Memory B cell (primary cell): ENCODE measurements around the gene G3BP1.
A peak's percentile ranks its signal among the peaks of the same experiment; 100 is the strongest.
"Not testable (repeated sequence)": the region's sequence is repeated elsewhere in the genome, so short reads cannot be mapped to it uniquely, and the experiment has no call there.

ENCODE experiments used
- ATAC-seq: fragments of 150-1000 bp; cut with Tn5 transposase; 2 replicates; pipeline ENCODE4 v1.10.0; 2021; ENCODE audit warnings: low read depth, mild to moderate bottlenecking, moderate library complexity
- DNase-seq, 2 donors: peaks; one replicate each; pipeline ENCODE4 v3.0.0; 2022; ENCODE audit warnings: low spot score in 2 of 2
- H3K27ac Mint-ChIP-seq: one replicate; pipeline ENCODE4 v1.8.0; 2022; ENCODE audit warnings: mild to moderate bottlenecking, moderate library complexity, mixed read lengths
- H3K27me3 Mint-ChIP-seq: one replicate; pipeline ENCODE4 v1.8.0; 2022; ENCODE audit warnings: mixed read lengths
- H3K36me3 Mint-ChIP-seq: one replicate; pipeline ENCODE4 v1.8.0; 2022; ENCODE audit warnings: mild to moderate bottlenecking, mixed read lengths
- H3K4me1 Mint-ChIP-seq: one replicate; pipeline ENCODE4 v1.8.0; 2022; ENCODE audit warnings: mixed read lengths
- H3K4me3 Mint-ChIP-seq: one replicate; pipeline ENCODE4 v1.8.0; 2022; ENCODE audit warnings: mild to moderate bottlenecking, moderate library complexity, mixed read lengths
- H3K9me3 Mint-ChIP-seq: one replicate; pipeline ENCODE4 v1.8.0; 2022; ENCODE audit warnings: mixed read lengths

Gene G3BP1

GRCh38 chr5:151770383-151771258 lies 1.1 kb upstream of the G3BP1 start:
- peaks cover 13% of the 10 kb centered on the region for H3K4me1 Mint-ChIP-seq
- H3K27ac Mint-ChIP-seq: no peak overlapping the region
- DNase-seq (no peak), ATAC-seq (peak; percentile 12)
- no peaks in the 10 kb centered on the region for H3K9me3 Mint-ChIP-seq
- no peaks in the 10 kb centered on the region for H3K27me3 Mint-ChIP-seq
- no peaks in the 10 kb centered on the region for H3K36me3 Mint-ChIP-seq
- no peak overlapping the region for H3K4me3 Mint-ChIP-seq

GRCh38 chr5:151772029-151772845 lies 483 bp downstream of the G3BP1 start:
- Mint-ChIP-seq H3K27me3 (no peaks in the 10 kb centered on the region), H3K4me1 (peaks cover 22% of the 10 kb centered on the region), H3K27ac (no peak overlapping the region), H3K36me3 (peaks cover 8% of the 10 kb centered on the region), H3K9me3 (no peaks in the 10 kb centered on the region), H3K4me3 (peak overlapping the region; percentile 94)
- ATAC-seq (no peak), DNase-seq (peak in 1 of 2 donors; percentile 44)

DNA sequence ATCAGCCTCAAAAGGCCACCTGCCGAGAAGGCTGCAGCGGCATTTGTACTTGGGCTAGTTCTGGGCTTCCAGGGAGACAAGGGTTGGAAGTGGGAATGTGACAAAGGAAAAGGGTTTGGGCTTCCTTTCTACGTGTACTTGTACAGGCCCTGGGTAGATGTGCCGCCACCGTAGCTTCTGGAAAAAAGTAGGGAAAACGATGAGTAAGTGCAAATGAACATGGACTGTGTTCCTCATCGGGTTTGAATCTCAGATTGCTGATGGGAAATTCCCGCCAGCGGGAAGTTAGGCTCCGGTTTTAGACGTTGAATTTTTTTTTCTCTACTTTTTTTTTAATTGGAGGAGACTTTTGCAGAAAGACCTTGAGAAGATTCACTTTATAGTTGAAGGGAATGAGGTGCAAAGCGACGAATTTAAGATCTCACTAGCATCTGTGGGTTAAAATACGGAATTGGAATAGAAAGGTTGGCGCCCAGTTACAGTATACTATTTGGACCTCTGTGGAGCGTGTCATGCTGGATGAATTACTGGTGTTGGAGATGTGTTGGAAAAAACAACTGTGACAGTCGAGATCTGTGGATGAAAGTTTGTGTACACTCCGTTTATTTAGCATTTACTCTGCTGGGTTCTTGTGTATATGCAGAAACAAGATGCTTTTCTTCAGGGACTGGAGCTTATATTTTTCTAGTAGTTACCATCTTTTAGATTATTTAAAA lies 1.2 kb downstream of the G3BP1 start:
- H3K27ac Mint-ChIP-seq: no peak overlapping the region
- H3K9me3 Mint-ChIP-seq: no peaks in the 10 kb centered on the region
- DNase-seq (no peak), ATAC-seq (no peak)
- peaks cover 14% of the 10 kb centered on the region for H3K36me3 Mint-ChIP-seq
- no peaks in the 10 kb centered on the region for H3K27me3 Mint-ChIP-seq
- peak overlapping the region; percentile 94 for H3K4me3 Mint-ChIP-seq
- peaks cover 26% of the 10 kb centered on the region for H3K4me1 Mint-ChIP-seq

GRCh38 chr5:151773951-151774350 lies 2.2 kb downstream of the G3BP1 start:
- ATAC-seq (no peak), DNase-seq (no peak)
- no peaks in the 10 kb centered on the region for H3K27me3 Mint-ChIP-seq
- H3K4me3 Mint-ChIP-seq: peak overlapping the region; percentile 66
- no peak overlapping the region for H3K27ac Mint-ChIP-seq
- peaks cover 17% of the 10 kb centered on the region for H3K36me3 Mint-ChIP-seq
- H3K4me1 Mint-ChIP-seq: peaks cover 28% of the 10 kb centered on the region
- no peaks in the 10 kb centered on the region for H3K9me3 Mint-ChIP-seq

GRCh38 chr5:151775025-151775606 lies 3.4 kb downstream of the G3BP1 start:
- Mint-ChIP-seq H3K4me3 (peak overlapping the region; percentile 28), H3K27me3 (no peaks in the 10 kb centered on the region), H3K36me3 (peaks cover 24% of the 10 kb centered on the region), H3K27ac (peak overlapping the region; percentile 36), H3K9me3 (no peaks in the 10 kb centered on the region), H3K4me1 (peaks cover 39% of the 10 kb centered on the region)
- ATAC-seq (no peak), DNase-seq (no peak)

- H3K9me3 Mint-ChIP-seq: no peaks in the 10 kb centered on the region
- peaks cover 43% of the 10 kb centered on the region for H3K4me1 Mint-ChIP-seq
- no peaks in the 10 kb centered on the region for H3K27me3 Mint-ChIP-seq
- peaks cover 24% of the 10 kb centered on the region for H3K36me3 Mint-ChIP-seq
- H3K27ac Mint-ChIP-seq: peak overlapping the region; percentile 29
- DNase-seq: no peak
- no peak overlapping the region for H3K4me3 Mint-ChIP-seq
- ATAC-seq: no peak
Measured at GRCh38 chr5:151779531-151780125, 7.9 kb downstream of the G3BP1 start.

DNA sequence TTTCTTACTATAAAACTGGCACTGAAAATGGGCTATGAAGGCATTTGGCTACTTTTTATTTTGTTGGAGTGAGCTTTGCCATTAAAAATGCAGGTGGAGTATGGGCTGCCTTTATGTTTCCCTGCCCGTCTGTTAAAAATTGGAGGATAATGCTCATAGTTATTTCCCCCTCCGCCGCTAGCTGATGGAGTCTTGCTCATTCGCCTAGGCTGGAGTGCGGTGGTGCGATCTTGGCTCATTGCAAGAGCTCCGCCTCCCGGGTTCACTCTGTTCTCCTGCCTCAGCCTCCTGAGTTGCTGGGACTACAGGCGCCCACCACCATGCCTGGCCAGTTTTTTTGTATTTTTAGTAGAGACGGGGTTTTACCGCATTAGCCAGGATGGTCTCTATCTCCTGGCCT lies 8.6 kb downstream of the G3BP1 start:
- Mint-ChIP-seq H3K27ac (no peak overlapping the region), H3K4me1 (peaks cover 45% of the 10 kb centered on the region), H3K36me3 (peaks cover 24% of the 10 kb centered on the region), H3K9me3 (no peaks in the 10 kb centered on the region), H3K27me3 (no peaks in the 10 kb centered on the region), H3K4me3 (no peak overlapping the region)
- no peak for DNase-seq
- no peak for ATAC-seq

DNA sequence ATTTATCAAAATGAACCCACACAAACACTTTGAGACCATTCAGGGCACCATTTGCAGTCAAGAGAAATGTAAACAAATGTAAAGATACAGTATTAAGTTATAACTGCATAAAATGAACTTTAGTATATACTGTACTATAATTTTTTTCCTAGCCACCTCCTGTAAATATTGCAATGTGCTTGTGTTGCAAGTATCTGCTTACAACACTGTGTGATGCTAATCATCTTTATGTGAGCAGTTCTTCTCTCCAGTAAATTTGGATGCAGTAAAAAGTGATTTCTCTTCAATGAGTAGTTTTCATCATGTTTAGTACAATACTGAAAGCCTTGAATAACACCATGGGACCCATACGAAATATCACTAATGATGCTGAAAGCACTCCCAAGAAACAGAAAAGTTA lies 9.4 kb downstream of the G3BP1 start:
- Mint-ChIP-seq H3K4me3 (no peak overlapping the region), H3K9me3 (no peaks in the 10 kb centered on the region), H3K27ac (peak overlapping the region; percentile 33), H3K36me3 (peaks cover 22% of the 10 kb centered on the region), H3K27me3 (no peaks in the 10 kb centered on the region), H3K4me1 (peaks cover 40% of the 10 kb centered on the region)
- ATAC-seq (no peak), DNase-seq (no peak)

DNA sequence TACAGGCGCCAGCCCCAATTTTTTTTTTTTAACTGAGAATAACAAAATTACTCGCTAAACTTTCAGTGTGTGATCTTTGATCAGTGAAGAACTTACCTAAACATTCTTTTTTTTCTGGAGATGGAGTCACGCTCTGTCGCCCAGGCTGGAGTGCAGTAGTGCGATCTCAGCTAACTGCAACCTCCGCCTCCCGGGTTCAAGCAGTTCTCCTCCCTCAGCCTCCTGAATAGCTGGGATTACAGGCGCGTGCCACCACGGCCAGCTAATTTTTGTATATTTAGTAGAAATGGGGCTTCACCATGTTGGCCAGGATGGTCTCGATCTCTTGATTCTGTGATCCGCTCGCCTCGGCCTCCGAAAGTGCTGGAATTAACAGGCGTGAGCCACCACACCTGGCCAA lies 11.9 kb downstream of the G3BP1 start:
- Mint-ChIP-seq H3K4me1 (peaks cover 32% of the 10 kb centered on the region), H3K36me3 (peaks cover 17% of the 10 kb centered on the region)
- not testable (repeated sequence) for H3K27me3 Mint-ChIP-seq, H3K4me3 Mint-ChIP-seq, DNase-seq, H3K27ac Mint-ChIP-seq, ATAC-seq, H3K9me3 Mint-ChIP-seq

- Mint-ChIP-seq H3K27ac (peak overlapping the region; percentile 38), H3K4me1 (peaks cover 30% of the 10 kb centered on the region), H3K4me3 (peak overlapping the region; percentile 8)
Measured at GRCh38 chr5:151784141-151784540, 12.4 kb downstream of the G3BP1 start.

GRCh38 chr5:151786468-151786867 lies 14.7 kb downstream of the G3BP1 start:
- Mint-ChIP-seq H3K27ac (peak overlapping the region; percentile 78), H3K4me1 (peaks cover 11% of the 10 kb centered on the region), H3K27me3 (no peaks in the 10 kb centered on the region), H3K36me3 (peaks cover 25% of the 10 kb centered on the region), H3K9me3 (no peaks in the 10 kb centered on the region), H3K4me3 (no peak overlapping the region)
- ATAC-seq: no peak
- DNase-seq: no peak

More at GRCh38 chr5:151784141-151784540, 12.4 kb downstream of the G3BP1 start:
- no peak for ATAC-seq
- no peak for DNase-seq
- Mint-ChIP-seq H3K9me3 (no peaks in the 10 kb centered on the region), H3K36me3 (peaks cover 15% of the 10 kb centered on the region), H3K27me3 (no peaks in the 10 kb centered on the region)

GRCh38 chr5:151787817-151788216 lies 16.1 kb downstream of the G3BP1 start:
- Mint-ChIP-seq H3K36me3 (peaks cover 29% of the 10 kb centered on the region), H3K9me3 (no peaks in the 10 kb centered on the region), H3K27me3 (no peaks in the 10 kb centered on the region), H3K4me3 (no peak overlapping the region), H3K4me1 (peaks cover 11% of the 10 kb centered on the region), H3K27ac (no peak overlapping the region)
- ATAC-seq: no peak
- no peak for DNase-seq

GRCh38 chr5:151793358-151793757 lies 21.6 kb downstream of the G3BP1 start:
- Mint-ChIP-seq H3K4me3 (no peak overlapping the region), H3K27me3 (no peaks in the 10 kb centered on the region), H3K9me3 (no peaks in the 10 kb centered on the region), H3K4me1 (peaks cover 3% of the 10 kb centered on the region), H3K27ac (no peak overlapping the region), H3K36me3 (peaks cover 39% of the 10 kb centered on the region)
- DNase-seq (no peak), ATAC-seq (no peak)
